H1 (cell line): ENCODE measurements around the gene MYO3A. TPM values are rescaled to one million over a fixed set of nuclear protein-coding genes. Genes with fewer than 3 reads are reported as not detected.

ENCODE experiments used
- CTCF ChIA-PET: fragments of 300-600 bp; sonication (Branson Sonifier 250); formaldehyde crosslinking; loops from one replicate; lab custom pipeline; 2021; ENCODE audit not compliant: partially characterized antibody; lab: Charles Lee
- POLR2A ChIA-PET: fragments of 300-600 bp; sonication (Branson Sonifier 250); formaldehyde crosslinking; loops from one replicate; lab custom pipeline; 2021; ENCODE audit warnings: inconsistent platforms; ENCODE audit not compliant: partially characterized antibody; lab: Charles Lee
- DNase-seq, 2 experiments: peaks; one replicate each; pipeline versions ENCODE4 v3.0.0 to v3.0.0-alpha.2; 2010 to 2022; ENCODE audit warnings: low spot score in 2 of 2, low read depth in 1 of 2, mixed read lengths in 1 of 2
- FAIRE-seq: peaks from 2 replicates; lab custom pipeline; 2011; peaks lifted over from hg19 to GRCh38; lab: Jason Lieb, UNC
- H2AFZ ChIP-seq: 2 replicates; pipeline ENCODE4 v1.8.1; 2012; ENCODE audit warnings: low read length, inconsistent platforms
- H2AK5ac ChIP-seq: 2 replicates; pipeline ENCODE4 v1.6.1; 2013; ENCODE audit warnings: low read depth, low read length
- H2BK120ac ChIP-seq: replicated peaks from 2 replicates; pipeline ENCODE3; 2013; ENCODE audit warnings: low read depth, low read length, inconsistent platforms
- H2BK12ac ChIP-seq: 2 replicates; pipeline ENCODE4 v1.6.1; 2013; ENCODE audit warnings: low read depth, low read length
- H2BK15ac ChIP-seq: 2 replicates; pipeline ENCODE4 v1.6.1; 2013; ENCODE audit warnings: low read length
- H2BK20ac ChIP-seq: 2 replicates; pipeline ENCODE4 v1.6.1; 2013; ENCODE audit warnings: low read length
- H2BK5ac ChIP-seq: 2 replicates; pipeline ENCODE4 v1.6.1; 2013; ENCODE audit warnings: low read depth, low read length
- H3K14ac ChIP-seq: 2 replicates; pipeline ENCODE4 v1.6.1; 2013; ENCODE audit warnings: inconsistent platforms; ENCODE audit not compliant: insufficient read length
- H3K18ac ChIP-seq: 2 replicates; pipeline ENCODE4 v1.6.1; 2013; ENCODE audit warnings: low read length; ENCODE audit errors: extremely low read depth
- H3K23ac ChIP-seq: 2 replicates; pipeline ENCODE4 v1.6.1; 2013; ENCODE audit warnings: inconsistent platforms; ENCODE audit not compliant: insufficient read length
- H3K23me2 ChIP-seq: 2 replicates; pipeline ENCODE4 v1.6.1; 2013; ENCODE audit warnings: low read depth, low read length
- H3K27ac ChIP-seq: 2 replicates; pipeline ENCODE4 v1.6.1; 2011; ENCODE audit warnings: low read depth, low read length, inconsistent platforms
- H3K27me3 ChIP-seq, 4 experiments: replicated peaks in 1 of 4; 1 replicate in 1 of 4; 2 replicates in 3 of 4; pipeline versions ENCODE4 v1.6.1 to v1.8.1; 2011 to 2013; ENCODE audit warnings: low read length in 3 of 4, mild to moderate bottlenecking in 3 of 4, inconsistent platforms in 2 of 4, mixed read lengths in 2 of 4, moderate library complexity in 1 of 4; ENCODE audit not compliant: control insufficient read depth in 3 of 4, insufficient read depth in 3 of 4; ENCODE audit errors: extremely low read depth in 1 of 4
- H3K36me3 ChIP-seq, 4 experiments: 2 replicates each; pipeline versions ENCODE4 v1.6.1 to v1.8.1; 2011 to 2013; ENCODE audit warnings: mild to moderate bottlenecking in 4 of 4, low read length in 3 of 4, moderate library complexity in 2 of 4, control low read depth in 1 of 4, inconsistent platforms in 1 of 4; ENCODE audit not compliant: insufficient read depth in 4 of 4, control insufficient read depth in 2 of 4
- H3K4ac ChIP-seq: replicated peaks from 2 replicates; pipeline ENCODE3; 2013; ENCODE audit warnings: low read length, low read depth, mixed read lengths, inconsistent platforms; ENCODE audit not compliant: insufficient read length
- H3K4me1 ChIP-seq, 4 experiments: replicated peaks in 1 of 4; 1 replicate in 1 of 4; 2 replicates in 3 of 4; pipeline versions ENCODE4 v1.6.1 to v1.8.1; 2011 to 2013; ENCODE audit warnings: low read length in 3 of 4, inconsistent platforms in 2 of 4, mixed read lengths in 1 of 4; ENCODE audit not compliant: insufficient read depth in 4 of 4, control insufficient read depth in 3 of 4
- H3K4me2 ChIP-seq, 2 experiments: 2 replicates each; pipeline versions ENCODE4 v1.6.1 to v1.8.1; 2011 to 2013; ENCODE audit warnings: low read depth in 2 of 2, low read length in 2 of 2, control low read depth in 1 of 2, inconsistent platforms in 1 of 2, mild to moderate bottlenecking in 1 of 2; ENCODE audit not compliant: insufficient read depth in 1 of 2
- H3K4me3 ChIP-seq, 4 experiments: fragments of 200-600, 300-600 bp in 1 of 4; sonication (generic), shearing (Covaris generic), sonication (Bioruptor Twin) in 1 of 4; 2 replicates each; pipeline versions ENCODE4 v1.5.1 to v1.8.1; 2011 to 2016; ENCODE audit warnings: low read length in 4 of 4, low read depth in 3 of 4, control low read depth in 2 of 4, inconsistent platforms in 2 of 4, mild to moderate bottlenecking in 2 of 4, mixed read lengths in 1 of 4, moderate library complexity in 1 of 4; ENCODE audit not compliant: insufficient read depth in 2 of 4; ENCODE audit errors: extremely low read depth in 1 of 4
- H3K56ac ChIP-seq: replicated peaks from 2 replicates; pipeline ENCODE3; 2013; ENCODE audit warnings: low read depth, mild to moderate bottlenecking, mixed read lengths, low read length, inconsistent platforms; ENCODE audit not compliant: insufficient read length
- H3K79me1 ChIP-seq: 2 replicates; pipeline ENCODE4 v1.6.1; 2013; ENCODE audit warnings: low read depth, low read length, control low read depth
- H3K79me2 ChIP-seq, 2 experiments: 2 replicates each; pipeline versions ENCODE4 v1.6.1 to v1.8.1; 2012 to 2013; ENCODE audit warnings: low read length in 2 of 2, mild to moderate bottlenecking in 2 of 2, inconsistent platforms in 1 of 2; ENCODE audit not compliant: insufficient read depth in 2 of 2, control insufficient read depth in 1 of 2
- H3K9ac ChIP-seq, 4 experiments: replicated peaks in 1 of 4; 1 replicate in 1 of 4; 2 replicates in 3 of 4; pipeline versions ENCODE4 v1.6.1 to v1.8.1; 2011 to 2013; ENCODE audit warnings: low read depth in 3 of 4, low read length in 3 of 4, control low read depth in 2 of 4, mild to moderate bottlenecking in 2 of 4, moderate library complexity in 2 of 4, inconsistent platforms in 1 of 4; ENCODE audit errors: extremely low read depth in 1 of 4
- H3K9me3 ChIP-seq, 2 experiments: 2 replicates each; pipeline versions ENCODE4 v1.6.1 to v1.8.1; 2012 to 2013; ENCODE audit warnings: mild to moderate bottlenecking in 2 of 2, moderate library complexity in 2 of 2, control low read depth in 1 of 2, inconsistent platforms in 1 of 2, low read depth in 1 of 2, low read length in 1 of 2, mixed read lengths in 1 of 2; ENCODE audit not compliant: insufficient read depth in 2 of 2
- H4K20me1 ChIP-seq, 2 experiments: replicated peaks in 1 of 2; 2 replicates each; pipeline versions ENCODE3 to v1.8.1; 2011 to 2013; ENCODE audit warnings: inconsistent platforms in 2 of 2, low read length in 2 of 2, mild to moderate bottlenecking in 1 of 2; ENCODE audit not compliant: insufficient read depth in 2 of 2, control insufficient read depth in 1 of 2
- H4K5ac ChIP-seq: 2 replicates; pipeline ENCODE4 v1.6.1; 2013; ENCODE audit warnings: low read length, low read depth, mixed read lengths, inconsistent platforms; ENCODE audit not compliant: insufficient read length
- H4K8ac ChIP-seq: 2 replicates; pipeline ENCODE4 v1.8.0; 2013; ENCODE audit warnings: mild to moderate bottlenecking, moderate library complexity, low read length, inconsistent platforms; ENCODE audit not compliant: insufficient read depth; ENCODE audit errors: extremely low read depth
- H4K91ac ChIP-seq: replicated peaks from 2 replicates; pipeline ENCODE3; 2013; ENCODE audit warnings: low read length, mixed read lengths, inconsistent platforms; ENCODE audit not compliant: insufficient read length
- KDM4A ChIP-seq: IDR thresholded peaks from one replicate; pipeline ENCODE4 v1.7.1; 2012; ENCODE audit warnings: low read depth, mild to moderate bottlenecking, moderate library complexity, low read length, inconsistent platforms; ENCODE audit not compliant: severe bottlenecking
- POLR2AphosphoS5 ChIP-seq: IDR thresholded peaks from 2 replicates; pipeline ENCODE4 v1.6.1; 2011; ENCODE audit warnings: low read depth, low read length
- RBBP5 ChIP-seq: IDR thresholded peaks from 2 replicates; pipeline ENCODE4 v1.7.1; 2012; ENCODE audit warnings: low read depth, mild to moderate bottlenecking, inconsistent platforms, low read length, moderate library complexity, borderline replicate concordance
- RFX5 ChIP-seq: IDR thresholded peaks from 2 replicates; pipeline ENCODE4 v1.6.1; 2011; ENCODE audit warnings: low read depth, low read length, improper control_type of control experiment, borderline replicate concordance
- RNF2 ChIP-seq: fragments of 200-900, 300-1000 bp; sonication (generic); IDR thresholded peaks from 2 replicates; pipeline ENCODE4 v1.7.1; 2016; ENCODE audit warnings: borderline replicate concordance, low read depth, mild to moderate bottlenecking, antibody characterized with exemption, low read length; ENCODE audit not compliant: poor library complexity, severe bottlenecking; ENCODE audit errors: missing control alignments
- RXRA ChIP-seq: IDR thresholded peaks from 2 replicates; pipeline ENCODE4 v1.6.1; 2011; ENCODE audit warnings: low read depth, mild to moderate bottlenecking, low read length, moderate library complexity; ENCODE audit not compliant: insufficient read depth
- SIN3A ChIP-seq, 2 experiments: IDR thresholded peaks in 1 of 2; conservative IDR thresholded peaks in 1 of 2; 2 replicates each; pipeline ENCODE4 v1.6.1; 2011 to 2012; ENCODE audit warnings: low read length in 2 of 2, improper control_type of control experiment in 1 of 2, low read depth in 1 of 2, mild to moderate bottlenecking in 1 of 2
- SP1 ChIP-seq: IDR thresholded peaks from 2 replicates; pipeline ENCODE4 v1.6.1; 2011; ENCODE audit warnings: low read depth, low read length
- WGBS, 2 experiments: shearing (Covaris generic) in 1 of 2; methylation state at CpG; one replicate each; pipeline versions ENCODE4 v1.1.6 to v1.1.7; 2013 to 2015; ENCODE audit warnings: low lambda C conversion rate in 2 of 2, mixed read lengths in 2 of 2, inconsistent platforms in 1 of 2, low coverage in 1 of 2, missing lambda C conversion rate in 1 of 2; ENCODE audit not compliant: insufficient replicate concordance in 2 of 2, insufficient coverage in 1 of 2, insufficient read length in 1 of 2; ENCODE audit errors: extremely low coverage in 1 of 2, missing lambda C conversion rate in 1 of 2; 5-methylcytosine and 5-hydroxymethylcytosine counted together
- polyA plus RNA-seq, 7 experiments: library from polyadenylated mRNA; depleted of rRNA in 3 of 7; stranded (reverse) in 5 of 7; unstranded in 2 of 7; fragments of >200 nt in 5 of 7; fragments of 200-250 nt in 2 of 7; gene quantifications; 1 replicate in 5 of 7; 2 replicates in 1 of 7; 4 replicates in 1 of 7; pipeline versions ENCODE4 v1.2.1 to v1.2.3, GENCODE V29; 2011 to 2013; ENCODE audit warnings: missing spikeins in 2 of 7, mixed read lengths in 2 of 7
- total RNA-seq: library from RNA; stranded (reverse); fragmentation: NEBNext Ultra II Directional; extraction: Animal tissue kit (Norgen Biotek cat#: 25700); gene quantifications from 2 replicates; pipeline ENCODE4 v1.2.1, GENCODE V29; 2021
- TF ChIP-seq, protein P1 (sequence below): IDR thresholded peaks from 2 replicates; pipeline ENCODE4 v1.6.1; 2012; ENCODE audit warnings: low read length, inconsistent platforms

MYO3A gene
- total and polyA plus RNA-seq, 2 of the 8 experiments (the other 6 are each of a cell fraction or from before 2014, with no cell fraction given): 3.9 to 5.3 TPM

DNA sequence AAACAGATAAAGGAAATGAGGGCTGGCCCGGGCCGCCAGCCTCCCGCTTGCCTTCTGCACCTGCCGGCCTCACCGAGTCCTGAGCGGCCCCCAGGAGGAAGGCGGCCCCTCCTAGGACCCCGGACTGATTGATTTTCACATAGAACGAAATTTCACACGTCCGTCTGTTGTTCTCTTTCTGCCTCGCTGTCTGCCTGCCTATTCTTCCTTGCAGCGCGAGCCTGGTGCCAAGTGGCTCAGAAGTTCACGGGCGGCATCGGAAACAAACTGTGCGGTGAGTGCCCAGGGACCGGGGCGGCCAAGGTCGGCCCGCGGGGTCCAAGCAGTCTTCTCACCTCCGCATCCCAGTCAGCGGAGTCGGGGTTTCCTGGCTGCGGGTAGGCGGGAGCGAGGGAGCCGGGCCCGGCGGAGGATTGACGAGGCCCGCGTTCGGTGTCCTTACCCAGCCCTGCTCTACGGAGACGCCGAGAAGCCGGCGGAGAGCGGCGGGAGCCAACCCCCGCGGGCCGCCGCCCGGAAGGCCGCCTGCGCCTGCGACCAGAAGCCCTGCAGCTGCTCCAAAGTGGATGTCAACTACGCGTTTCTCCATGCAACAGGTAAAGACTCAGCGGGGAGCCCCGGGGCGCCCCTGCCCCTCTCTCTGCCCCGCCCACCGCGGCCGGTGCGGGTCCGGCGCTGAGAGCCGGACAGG lies 283.5 kb downstream of the MYO3A start:
- peak overlapping the region; percentile 92 to 98 for H3K4me2 ChIP-seq
- ChIA-PET CTCF (interaction anchor here (0.6 to 1.2 kb wide), 4 partner anchors 60 to 1071 kb away, joined by 3 to 5 read pairs (median 3); no protein-coding TSS in a partner anchor), POLR2A (no interaction called here)
- no peak overlapping the region for H3K9ac ChIP-seq
- H3K4me1 ChIP-seq: peaks cover 11 to 40% (median 22%) of the 10 kb centered on the region in 4 experiments
- no peak overlapping the region for H3K23ac ChIP-seq
- peak overlapping the region; percentile 33 to 68 (median 54) for H3K4me3 ChIP-seq
- no peak overlapping the region for H4K5ac ChIP-seq
- H2BK5ac ChIP-seq: peak overlapping the region; percentile 17; the same call in 1 of the 2 replicates
- H3K23me2 ChIP-seq: peaks cover 35% of the 10 kb centered on the region
- no peak overlapping the region for H2BK15ac ChIP-seq
- peaks cover 0 to 2% of the 10 kb centered on the region in 2 experiments for H4K20me1 ChIP-seq
- no peak overlapping the region for H2AK5ac ChIP-seq
- no peak overlapping the region for H3K56ac ChIP-seq
- peaks cover 51 to 85% (median 73%) of the 10 kb centered on the region in 4 experiments for H3K27me3 ChIP-seq
- peak in 1 of 2 experiments; percentile 81 for DNase-seq
- H4K91ac ChIP-seq: no peak overlapping the region
- no peaks in the 10 kb centered on the region; the same call in 1 of the 2 replicates for H3K79me1 ChIP-seq
- H4K8ac ChIP-seq: no peak overlapping the region; the same call in 1 of the 2 replicates
- no peaks in the 10 kb centered on the region for H3K36me3 ChIP-seq
- no peak overlapping the region for H3K4ac ChIP-seq
- H3K14ac ChIP-seq: no peak overlapping the region
- WGBS, 2 experiments: 2% methylated on average over 50 of the region's 64 CpGs; no CpG with 5 or more reads in 1 of the 2 experiments
- peak overlapping the region; percentile 40; the same call in 1 of the 2 replicates for H3K18ac ChIP-seq
- peak overlapping the region; percentile 29; the same call in 1 of the 2 replicates for H2BK12ac ChIP-seq
- H3K9me3 ChIP-seq: no peaks in the 10 kb centered on the region
- H2BK120ac ChIP-seq: no peak overlapping the region
- H3K79me2 ChIP-seq: no peaks in the 10 kb centered on the region
- H2BK20ac ChIP-seq: no peak overlapping the region
- FAIRE-seq: no peak
- H3K27ac ChIP-seq: no peak overlapping the region
- 0 out of 2 replicates have a peak overlapping the region, but pooled peaks have one; percentile 11 for H2AFZ ChIP-seq
- no peak for TF ChIP-seq RXRA
- TF ChIP-seq SIN3A (conservative IDR thresholded peaks at IDR 0.05 in 1 of 2, IDR thresholded peaks at IDR 0.05 in 1 of 2; ENCODE audit: low read depth in 1 of 2, low read length in 2 of 2): no peak
- peak; percentile 64 for TF ChIP-seq RNF2
- no peak for TF ChIP-seq POLR2AphosphoS5
- no peak for TF ChIP-seq SP1
- no peak; the same call in 1 of the 2 replicates for TF ChIP-seq RBBP5
- no peak for TF ChIP-seq RFX5
- TF ChIP-seq KDM4A: peak; percentile 84
- TF ChIP-seq, protein P1, sequence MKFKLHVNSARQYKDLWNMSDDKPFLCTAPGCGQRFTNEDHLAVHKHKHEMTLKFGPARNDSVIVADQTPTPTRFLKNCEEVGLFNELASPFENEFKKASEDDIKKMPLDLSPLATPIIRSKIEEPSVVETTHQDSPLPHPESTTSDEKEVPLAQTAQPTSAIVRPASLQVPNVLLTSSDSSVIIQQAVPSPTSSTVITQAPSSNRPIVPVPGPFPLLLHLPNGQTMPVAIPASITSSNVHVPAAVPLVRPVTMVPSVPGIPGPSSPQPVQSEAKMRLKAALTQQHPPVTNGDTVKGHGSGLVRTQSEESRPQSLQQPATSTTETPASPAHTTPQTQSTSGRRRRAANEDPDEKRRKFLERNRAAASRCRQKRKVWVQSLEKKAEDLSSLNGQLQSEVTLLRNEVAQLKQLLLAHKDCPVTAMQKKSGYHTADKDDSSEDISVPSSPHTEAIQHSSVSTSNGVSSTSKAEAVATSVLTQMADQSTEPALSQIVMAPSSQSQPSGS: no peak
